ENCODE measurements around the gene DUOXA2. TPM values are rescaled to one million over a fixed set of nuclear protein-coding genes. Genes with fewer than 3 reads are reported as not detected.

Gene DUOXA2
- total RNA-seq, 4 donors from 2014 or later = not detected

GRCh38 chr15:45117308-45118130 lies 3.4 kb downstream of the DUOXA2 start:
- intact Hi-C loops (cut with DNase I; ENCODE audit: low total_unique reads) = no loop called here

GRCh38 chr15:45118131-45118588 lies 4.0 kb downstream of the DUOXA2 start:
- TF ChIP-seq POLR2A (IDR thresholded peaks at IDR 0.05) (no peak), CTCF (IDR thresholded peaks at IDR 0.05) (peak; percentile 84 to 94 (median 88))
- H3K4me3 ChIP-seq = no peak overlapping the region

More at GRCh38 chr15:45117308-45118130, 3.4 kb downstream of the DUOXA2 start:
- Histone ChIP-seq H3K4me1 (peaks cover 0 to 12% of the 10 kb centered on the region in 2 donors), H3K36me3 (no peaks in the 10 kb centered on the region), H3K4me3 (no peak overlapping the region), H3K9me3 (no peaks in the 10 kb centered on the region), H3K27me3 (peaks cover 10 to 32% of the 10 kb centered on the region in 2 donors), H3K27ac (no peak overlapping the region)
- no peak for TF ChIP-seq POLR2A (IDR thresholded peaks at IDR 0.05)
- no peak for TF ChIP-seq CTCF (IDR thresholded peaks at IDR 0.05)
- no peak for DNase-seq

GRCh38 chr15:45118996-45119395 lies 4.9 kb downstream of the DUOXA2 start:
- TF ChIP-seq POLR2A (IDR thresholded peaks at IDR 0.05) = no peak
- TF ChIP-seq CTCF (IDR thresholded peaks at IDR 0.05) = no peak
- Histone ChIP-seq H3K9me3 (no peaks in the 10 kb centered on the region), H3K4me1 (peaks cover 0 to 11% of the 10 kb centered on the region in 2 donors), H3K36me3 (no peaks in the 10 kb centered on the region), H3K4me3 (no peak overlapping the region), H3K27ac (no peak overlapping the region), H3K27me3 (peaks cover 10 to 32% of the 10 kb centered on the region in 2 donors)
- no peak for DNase-seq
- intact Hi-C loops (cut with DNase I; ENCODE audit: low total_unique reads) = no loop called here

More at GRCh38 chr15:45118131-45118588, 4.0 kb downstream of the DUOXA2 start:
- intact Hi-C loops (cut with DNase I; ENCODE audit: low total_unique reads) = no loop called here
- no peaks in the 10 kb centered on the region for H3K9me3 ChIP-seq
- no peaks in the 10 kb centered on the region for H3K36me3 ChIP-seq
- H3K27ac ChIP-seq = no peak overlapping the region
- peaks cover 0 to 12% of the 10 kb centered on the region in 2 donors for H3K4me1 ChIP-seq
- peak; percentile 77 to 82 for DNase-seq
- peaks cover 10 to 32% of the 10 kb centered on the region in 2 donors for H3K27me3 ChIP-seq

- Histone ChIP-seq H3K4me1 (peaks cover 0 to 5% of the 10 kb centered on the region in 2 donors), H3K9me3 (no peaks in the 10 kb centered on the region), H3K36me3 (no peaks in the 10 kb centered on the region), H3K4me3 (no peak overlapping the region), H3K27me3 (peaks cover 10 to 21% of the 10 kb centered on the region in 2 donors), H3K27ac (no peak overlapping the region)
- intact Hi-C loops (cut with DNase I; ENCODE audit: low total_unique reads) = no loop called here
- DNase-seq = no peak
- TF ChIP-seq POLR2A (IDR thresholded peaks at IDR 0.05) = no peak
- TF ChIP-seq CTCF (IDR thresholded peaks at IDR 0.05) = no peak
Measured at GRCh38 chr15:45120081-45120972, 6.2 kb downstream of the DUOXA2 start.
